ELR (cell line): ENCODE data around the gene EPB41L4A.
A peak's percentile ranks its signal among the peaks of the same experiment; 100 is the strongest.
"Not testable (repeated sequence)": the region's sequence is repeated elsewhere in the genome, so short reads cannot be mapped to it uniquely, and the experiment has no call there.

Experiments
- DNase-seq: peaks from one replicate; pipeline ENCODE4 v3.0.0-alpha.2; 2015; ENCODE audit warnings: low read depth

Gene EPB41L4A

GRCh38 chr5:112208195-112208594 lies 210.9 kb downstream of the EPB41L4A start:
- not testable (repeated sequence) for DNase-seq

GRCh38 chr5:112205846-112206245 lies 213.2 kb downstream of the EPB41L4A start:
- no peak for DNase-seq

DNA sequence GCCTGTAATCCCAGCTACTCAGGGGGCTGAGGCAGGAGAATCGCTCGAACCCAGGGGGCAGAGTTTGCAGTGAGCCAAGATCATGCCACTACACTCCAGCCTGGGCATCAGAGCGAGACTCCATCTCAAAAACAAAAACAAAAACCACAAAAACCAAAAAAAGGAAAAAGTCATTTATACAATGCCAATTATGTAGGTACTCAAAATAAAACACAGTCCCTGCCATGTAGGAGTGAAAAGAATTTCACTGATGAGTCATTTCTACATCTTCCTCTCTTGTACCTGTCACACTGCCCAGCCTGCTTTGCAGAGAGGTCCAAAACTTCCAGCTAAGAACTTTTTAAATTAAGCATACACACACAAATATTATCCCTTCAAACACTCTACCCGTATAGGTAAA lies 215.8 kb downstream of the EPB41L4A start:
- no peak for DNase-seq

GRCh38 chr5:112202694-112203093 lies 216.4 kb downstream of the EPB41L4A start:
- no peak for DNase-seq

GRCh38 chr5:112201141-112201540 lies 217.9 kb downstream of the EPB41L4A start:
- no peak for DNase-seq

- no peak for DNase-seq
Observed at GRCh38 chr5:112200131-112200530, 218.9 kb downstream of the EPB41L4A start.

DNA sequence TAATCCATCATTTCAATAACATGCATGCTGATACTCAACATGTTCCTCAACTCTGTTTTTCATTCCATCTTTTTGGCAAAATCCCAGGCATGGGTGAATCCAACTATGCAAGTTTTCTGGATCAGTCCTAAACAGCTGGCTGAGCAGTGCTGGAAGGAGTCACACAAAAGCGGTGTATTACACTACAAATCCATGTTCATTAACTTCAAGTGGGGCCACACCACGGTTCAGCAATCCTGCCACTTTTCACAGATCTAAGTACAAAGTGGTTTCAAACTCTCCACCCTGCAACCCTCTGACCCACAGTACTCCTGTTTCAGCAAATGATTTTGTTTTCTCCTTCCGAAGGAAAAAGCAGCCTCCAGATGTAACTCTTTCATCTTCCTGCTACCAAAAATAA lies 222.5 kb downstream of the EPB41L4A start:
- no peak for DNase-seq

DNA sequence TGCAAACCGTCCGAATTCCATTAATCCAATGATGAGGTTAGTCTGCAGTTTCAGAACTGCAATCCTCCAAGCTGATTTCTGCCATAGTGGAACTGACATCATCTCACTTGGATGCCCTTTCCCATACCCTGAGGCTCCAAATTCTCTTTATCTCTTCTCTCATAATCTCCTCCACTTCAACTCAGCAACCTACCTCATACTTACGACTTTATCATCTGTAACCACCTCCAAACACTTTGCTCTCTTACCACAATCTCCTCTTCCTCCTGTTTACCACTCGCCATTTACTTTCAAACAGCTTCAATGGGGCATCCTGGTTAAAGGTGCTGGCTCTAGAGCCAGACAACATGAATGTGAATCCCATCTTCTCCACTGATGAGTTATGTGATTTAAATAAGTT lies 223.2 kb downstream of the EPB41L4A start:
- no peak for DNase-seq

DNA sequence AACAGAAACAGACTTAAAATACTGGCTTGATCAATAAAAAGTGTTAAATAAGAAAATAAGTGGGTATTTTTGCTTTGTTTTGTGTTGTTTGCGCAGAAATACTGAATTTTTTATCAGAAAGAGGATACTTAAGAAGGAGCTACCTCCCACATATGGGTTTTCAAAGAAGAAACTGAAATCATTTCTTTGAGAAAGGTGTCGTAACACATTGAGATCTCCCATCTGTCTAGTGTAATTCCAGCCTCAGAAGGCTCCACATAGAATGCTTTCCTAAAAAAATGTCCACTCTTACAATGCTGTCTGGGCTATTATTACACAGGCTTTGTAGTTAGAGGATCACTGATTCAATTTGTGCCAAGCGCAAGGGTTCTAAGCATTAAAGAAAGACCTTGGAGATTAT lies 226.2 kb downstream of the EPB41L4A start:
- DNase-seq, result no peak

DNA sequence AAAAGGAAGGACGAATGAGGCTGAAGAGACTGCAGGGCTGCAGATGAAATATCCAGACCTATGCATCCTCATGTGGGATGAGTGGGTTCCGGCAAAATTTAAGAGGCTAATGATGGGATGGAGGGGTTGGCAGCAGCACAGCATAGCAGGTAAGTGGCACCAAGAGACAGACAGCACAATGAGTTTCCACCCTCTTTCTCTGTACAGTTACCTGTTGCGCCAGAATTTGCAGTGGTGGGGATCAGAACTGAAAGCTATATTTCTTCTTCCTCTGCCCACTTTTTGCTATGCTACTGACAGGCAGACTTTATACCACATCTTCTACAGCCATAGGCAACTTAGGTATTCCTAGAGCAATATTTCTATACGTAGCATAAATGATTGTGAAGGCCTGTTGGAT lies 227.0 kb downstream of the EPB41L4A start:
- no peak for DNase-seq

- no peak for DNase-seq
Observed at GRCh38 chr5:112189391-112189790, 229.7 kb downstream of the EPB41L4A start.

DNA sequence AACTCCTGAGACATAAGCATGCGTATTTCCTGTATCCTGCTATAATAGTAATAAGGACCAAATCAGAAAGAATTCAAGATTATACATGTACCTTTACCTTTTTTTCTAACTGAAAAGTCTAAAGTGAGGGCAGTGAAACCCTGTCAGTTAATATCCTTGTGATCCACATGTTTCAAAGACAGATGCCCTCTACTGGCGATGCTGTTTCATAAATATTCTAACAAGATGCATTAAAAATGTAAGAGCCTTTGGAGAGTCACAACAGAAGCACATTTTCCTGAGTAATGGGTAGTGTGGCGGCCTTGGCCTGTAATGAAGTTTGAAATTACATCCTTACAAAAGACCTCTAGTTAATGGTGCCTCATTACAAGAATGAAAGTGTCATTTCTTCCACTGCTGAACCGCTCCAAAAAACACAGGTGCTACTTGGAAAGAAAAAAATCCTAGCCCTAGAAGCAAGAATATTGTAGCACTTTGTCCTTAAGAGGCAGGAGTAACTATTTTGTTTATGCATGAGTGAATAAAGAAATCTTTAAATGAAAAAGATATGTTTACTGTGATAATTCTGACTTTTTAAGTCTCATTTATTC lies 232.6 kb downstream of the EPB41L4A start:
- peak; percentile 61 for DNase-seq

- no peak for DNase-seq
Observed at GRCh38 chr5:112183874-112184273, 235.2 kb downstream of the EPB41L4A start.

DNA sequence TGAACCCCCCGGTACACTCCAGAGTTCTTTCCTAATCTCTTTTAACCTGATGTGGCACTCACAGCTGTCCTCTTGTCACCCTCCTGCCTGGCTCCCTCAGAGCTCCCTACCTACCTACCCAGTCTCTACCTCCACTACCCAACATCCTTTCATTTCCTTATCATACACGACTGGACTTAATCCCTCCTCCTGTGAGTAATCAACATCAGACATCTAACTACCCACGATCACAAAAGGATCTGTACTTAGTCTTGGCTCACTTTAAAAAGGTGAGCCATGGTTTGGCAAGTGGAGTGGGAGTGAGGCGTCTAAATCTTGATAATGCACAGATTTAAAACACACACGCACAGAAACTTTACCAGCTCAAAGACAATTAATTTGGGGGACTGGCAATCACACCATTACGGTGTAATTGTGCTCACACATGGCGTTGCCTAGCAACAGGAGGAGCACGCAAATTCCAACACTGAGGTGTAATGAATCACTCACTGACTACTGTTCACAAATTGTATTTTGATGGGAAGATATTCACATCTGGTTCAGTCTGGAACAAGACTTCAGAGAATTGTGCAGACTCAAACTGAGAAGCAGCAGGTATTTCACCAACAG lies 235.9 kb downstream of the EPB41L4A start:
- peak; percentile 35 for DNase-seq

DNA sequence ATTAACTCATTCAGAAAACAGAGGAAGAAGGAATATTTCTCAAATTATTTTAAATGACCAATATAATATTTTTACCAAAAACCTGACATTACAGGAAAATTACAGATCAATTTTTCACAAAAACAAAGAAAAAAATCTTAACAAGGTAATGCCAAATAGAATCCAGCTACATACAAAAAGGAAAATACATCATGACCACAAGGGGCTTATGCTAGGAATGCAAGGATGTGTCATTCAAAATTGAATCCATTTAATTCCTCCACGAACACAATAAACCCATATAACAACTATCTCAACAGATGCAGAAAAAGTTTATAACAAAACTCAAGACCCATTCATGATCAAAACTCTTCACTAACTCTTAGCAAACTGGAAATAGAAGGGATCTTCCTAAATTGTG lies 239.8 kb downstream of the EPB41L4A start:
- peak; percentile 20 for DNase-seq

GRCh38 chr5:112174959-112175594 lies 244.0 kb downstream of the EPB41L4A start:
- DNase-seq, result peak; percentile 67

DNA sequence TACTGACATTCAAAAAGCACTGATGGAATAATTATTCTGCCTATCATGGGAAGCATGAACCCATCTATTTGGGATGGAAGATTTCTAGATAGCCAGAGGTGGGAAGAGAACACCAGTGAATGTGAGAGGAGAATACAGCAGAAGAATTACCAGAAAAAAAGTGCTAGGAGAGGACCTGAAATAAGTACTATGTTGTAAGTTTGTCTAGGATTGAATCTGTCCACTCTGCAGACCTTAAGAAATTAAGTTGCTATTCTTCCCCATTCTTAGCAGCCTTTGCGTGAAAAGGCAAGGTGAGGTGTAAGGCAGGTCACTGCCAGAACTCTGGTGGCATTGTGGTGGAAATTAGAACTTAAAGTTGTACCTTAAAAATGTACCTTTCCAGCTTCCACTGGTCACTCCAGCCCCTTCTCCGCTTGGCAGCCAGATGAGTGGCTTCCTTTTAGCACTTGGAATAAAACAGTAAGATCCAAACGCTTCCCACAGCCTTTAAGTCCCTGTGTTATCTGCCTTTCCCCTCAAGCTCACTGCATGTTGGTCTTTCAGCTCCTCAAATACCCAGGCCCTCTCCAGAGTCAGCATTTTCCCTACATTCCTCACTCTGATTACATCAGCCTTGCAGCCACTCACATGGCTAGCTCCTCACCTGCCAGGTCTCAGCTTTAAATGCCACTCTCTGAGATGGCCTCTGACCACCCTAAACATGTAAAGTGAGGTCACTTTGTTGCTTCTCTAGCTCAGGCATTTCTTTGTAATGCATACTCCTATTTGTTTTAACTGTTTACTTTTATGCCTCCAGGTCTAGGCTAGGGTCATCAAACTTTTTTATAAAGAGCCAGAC lies 253.0 kb downstream of the EPB41L4A start:
- peak; percentile 25 for DNase-seq

- peak; percentile 25 for DNase-seq
Observed at GRCh38 chr5:112165399-112165798, 253.7 kb downstream of the EPB41L4A start.

- DNase-seq, result no peak
Observed at GRCh38 chr5:112163435-112163834, 255.6 kb downstream of the EPB41L4A start.

- DNase-seq, result no peak
Observed at GRCh38 chr5:112161392-112161748, 257.7 kb downstream of the EPB41L4A start.

- DNase-seq, result peak; percentile 91
Observed at GRCh38 chr5:112160652-112161391, 258.3 kb downstream of the EPB41L4A start.

DNA sequence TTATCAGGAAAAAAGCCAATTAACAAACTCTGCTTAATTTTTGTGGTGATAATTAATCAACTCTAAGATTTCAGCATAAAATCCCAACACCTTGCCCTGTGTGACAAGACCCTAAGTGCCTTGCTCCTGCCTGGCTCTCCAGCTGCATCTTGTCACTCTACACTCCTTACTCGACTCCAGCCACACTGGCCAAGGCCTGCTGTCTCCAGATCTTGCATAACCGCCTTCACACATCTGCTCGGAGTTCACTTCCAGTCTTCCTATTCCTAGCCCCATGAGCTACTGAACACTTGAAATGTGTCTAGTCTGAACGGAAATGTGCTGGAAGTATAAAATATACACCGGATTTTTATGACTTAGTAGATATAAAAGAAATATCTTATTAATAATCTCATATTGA lies 259.6 kb downstream of the EPB41L4A start:
- no peak for DNase-seq
